Keratinocyte (primary cell): ENCODE measurements around the gene ABR.

Experiments used
- EZH2 ChIP-seq: IDR thresholded peaks from one replicate; pipeline ENCODE4 v1.6.1; 2012; ENCODE audit warnings: inconsistent platforms, mild to moderate bottlenecking, low read length, moderate library complexity
- TF ChIP-seq, protein P1 (sequence below), 3 experiments: IDR thresholded peaks in 1 of 3; conservative IDR thresholded peaks in 1 of 3; optimal IDR thresholded peaks in 1 of 3; 2 replicates in 2 of 3; 3 replicates in 1 of 3; pipeline versions ENCODE3 to v1.5.1; 2011; ENCODE audit warnings: low read length in 3 of 3, mild to moderate bottlenecking in 3 of 3, moderate library complexity in 2 of 3, control low read depth in 1 of 3, inconsistent platforms in 1 of 3; ENCODE audit not compliant: insufficient read depth in 2 of 3; ENCODE audit errors: extremely low read depth in 1 of 3

DNA sequence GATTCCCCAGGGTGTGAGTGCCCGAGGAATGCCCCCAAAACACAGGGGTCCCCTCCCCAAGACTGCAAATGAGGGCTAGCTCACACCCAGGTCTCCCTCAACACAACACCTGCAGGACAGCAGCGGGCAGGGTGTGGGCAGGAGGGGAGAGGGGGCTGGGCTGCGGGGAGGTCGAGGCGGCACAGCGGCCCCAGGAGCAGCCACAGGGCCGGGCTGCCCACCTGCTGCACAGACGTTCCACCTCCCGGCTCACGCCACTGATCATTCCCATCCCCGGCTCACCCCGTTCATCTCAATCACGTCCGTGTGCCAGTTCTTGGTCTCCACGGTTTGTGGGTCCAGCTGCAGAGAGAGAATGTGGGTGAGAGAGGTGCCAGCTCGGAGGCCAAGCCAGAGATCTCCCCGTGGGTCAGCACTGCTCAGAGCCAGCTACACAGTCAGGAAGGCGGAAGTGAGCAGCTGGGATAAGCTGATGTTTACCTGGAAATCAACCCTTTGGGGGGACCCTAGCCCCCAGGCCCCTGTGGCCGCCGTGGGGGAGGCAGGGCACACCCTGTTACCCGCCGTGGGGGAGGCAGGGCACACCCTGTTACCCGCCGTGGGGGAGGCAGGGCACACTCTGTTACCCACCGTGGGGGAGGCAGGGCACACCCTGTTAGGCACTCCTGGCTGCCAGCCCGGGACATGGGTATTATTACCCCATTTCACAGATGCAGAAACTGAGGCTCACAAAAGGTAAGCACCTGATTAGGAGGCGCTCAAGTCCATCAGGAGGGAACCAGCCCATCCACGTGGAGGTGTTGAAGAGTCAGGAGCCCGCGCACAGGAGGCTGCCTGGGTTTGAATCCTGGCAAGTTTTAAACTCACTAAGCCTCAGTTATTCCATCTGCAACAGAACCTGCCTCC lies 166.7 kb downstream of the ABR start:
- TF ChIP-seq, protein P1, sequence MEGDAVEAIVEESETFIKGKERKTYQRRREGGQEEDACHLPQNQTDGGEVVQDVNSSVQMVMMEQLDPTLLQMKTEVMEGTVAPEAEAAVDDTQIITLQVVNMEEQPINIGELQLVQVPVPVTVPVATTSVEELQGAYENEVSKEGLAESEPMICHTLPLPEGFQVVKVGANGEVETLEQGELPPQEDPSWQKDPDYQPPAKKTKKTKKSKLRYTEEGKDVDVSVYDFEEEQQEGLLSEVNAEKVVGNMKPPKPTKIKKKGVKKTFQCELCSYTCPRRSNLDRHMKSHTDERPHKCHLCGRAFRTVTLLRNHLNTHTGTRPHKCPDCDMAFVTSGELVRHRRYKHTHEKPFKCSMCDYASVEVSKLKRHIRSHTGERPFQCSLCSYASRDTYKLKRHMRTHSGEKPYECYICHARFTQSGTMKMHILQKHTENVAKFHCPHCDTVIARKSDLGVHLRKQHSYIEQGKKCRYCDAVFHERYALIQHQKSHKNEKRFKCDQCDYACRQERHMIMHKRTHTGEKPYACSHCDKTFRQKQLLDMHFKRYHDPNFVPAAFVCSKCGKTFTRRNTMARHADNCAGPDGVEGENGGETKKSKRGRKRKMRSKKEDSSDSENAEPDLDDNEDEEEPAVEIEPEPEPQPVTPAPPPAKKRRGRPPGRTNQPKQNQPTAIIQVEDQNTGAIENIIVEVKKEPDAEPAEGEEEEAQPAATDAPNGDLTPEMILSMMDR (optimal IDR thresholded peaks at IDR 0.05 in 1 of 3, IDR thresholded peaks at IDR 0.05 in 1 of 3, conservative IDR thresholded peaks at IDR 0.05 in 1 of 3; ENCODE audit: extremely low read depth in 1 of 3, insufficient read depth in 2 of 3, low read length in 3 of 3) = no peak
- TF ChIP-seq EZH2 = no peak
